Liver (tissue), 9 donors: ENCODE measurements around the gene CDT1. TPM values are rescaled to one million over a fixed set of nuclear protein-coding genes. Genes with fewer than 3 reads are reported as not detected.

Source experiments
- DNase-seq: peaks from one replicate; pipeline ENCODE4 v3.0.0-alpha.2; 2017; ENCODE audit warnings: low spot score
- H3K27ac ChIP-seq, 2 donors: one replicate each; pipeline ENCODE4 v1.7.0; 2013; ENCODE audit warnings: inconsistent platforms in 2 of 2, low read length in 2 of 2, control low read depth in 1 of 2, low read depth in 1 of 2, mild to moderate bottlenecking in 1 of 2
- H3K27me3 ChIP-seq, 4 donors: one replicate each; pipeline versions ENCODE4 v1.6.1 to v1.7.0; 2013; ENCODE audit warnings: low read length in 3 of 4, inconsistent platforms in 1 of 4, mild to moderate bottlenecking in 1 of 4, moderate library complexity in 1 of 4; ENCODE audit not compliant: control insufficient read depth in 4 of 4, insufficient read depth in 4 of 4
- H3K36me3 ChIP-seq, 4 donors: one replicate each; pipeline versions ENCODE4 v1.6.1 to v1.7.0; 2013; ENCODE audit warnings: low read length in 3 of 4, mild to moderate bottlenecking in 3 of 4, low read depth in 1 of 4, moderate library complexity in 1 of 4; ENCODE audit not compliant: control insufficient read depth in 4 of 4, insufficient read depth in 3 of 4
- H3K4me1 ChIP-seq, 4 donors: one replicate each; pipeline versions ENCODE4 v1.6.1 to v1.7.0; 2013; ENCODE audit warnings: low read length in 3 of 4, mild to moderate bottlenecking in 3 of 4, moderate library complexity in 1 of 4; ENCODE audit not compliant: control insufficient read depth in 4 of 4, insufficient read depth in 4 of 4
- H3K4me3 ChIP-seq, 3 donors: one replicate each; pipeline versions ENCODE4 v1.6.1 to v1.7.0; 2013; ENCODE audit warnings: low read length in 3 of 3, control low read depth in 1 of 3, low read depth in 1 of 3, mild to moderate bottlenecking in 1 of 3
- H3K9ac ChIP-seq, 2 donors: one replicate each; pipeline ENCODE4 v1.7.0; 2013; ENCODE audit warnings: low read length in 2 of 2, mild to moderate bottlenecking in 2 of 2, moderate library complexity in 2 of 2, control low read depth in 1 of 2, low read depth in 1 of 2
- H3K9me3 ChIP-seq, 4 donors: one replicate each; pipeline versions ENCODE4 v1.6.1 to v1.7.0; 2013; ENCODE audit warnings: low read length in 3 of 4; ENCODE audit not compliant: control insufficient read depth in 4 of 4
- FOXA1 ChIP-seq: IDR thresholded peaks from 2 replicates; pipeline ENCODE4 v1.6.1; 2016; ENCODE audit warnings: antibody characterized with exemption
- GABPA ChIP-seq, 2 donors: IDR thresholded peaks in 1 of 2; conservative IDR thresholded peaks in 1 of 2; 2 replicates each; pipeline ENCODE4 v1.6.1; 2016; ENCODE audit warnings: antibody characterized with exemption in 2 of 2, mild to moderate bottlenecking in 1 of 2, moderate library complexity in 1 of 2
- HNF4A ChIP-seq, 2 donors: conservative IDR thresholded peaks; 2 replicates each; pipeline ENCODE4 v1.6.1; 2016; ENCODE audit warnings: antibody characterized with exemption in 2 of 2, mild to moderate bottlenecking in 2 of 2
- HNF4G ChIP-seq: IDR thresholded peaks from 2 replicates; pipeline ENCODE4 v1.6.1; 2016; ENCODE audit warnings: antibody characterized with exemption
- NR2F2 ChIP-seq: IDR thresholded peaks from 2 replicates; pipeline ENCODE4 v1.6.1; 2016; ENCODE audit warnings: antibody characterized with exemption
- RAD21 ChIP-seq, 2 donors: IDR thresholded peaks; 2 replicates each; pipeline ENCODE4 v1.6.1; 2016; ENCODE audit warnings: antibody characterized with exemption in 2 of 2, mild to moderate bottlenecking in 2 of 2
- RXRA ChIP-seq, 2 donors: IDR thresholded peaks; 2 replicates each; pipeline ENCODE4 v1.6.1; 2017 to 2018; ENCODE audit warnings: antibody characterized with exemption in 2 of 2, mild to moderate bottlenecking in 1 of 2
- SP1 ChIP-seq: IDR thresholded peaks from 2 replicates; pipeline ENCODE4 v1.6.1; 2018; ENCODE audit warnings: antibody characterized with exemption, mild to moderate bottlenecking
- YY1 ChIP-seq: IDR thresholded peaks from 2 replicates; pipeline ENCODE4 v1.6.1; 2016; ENCODE audit warnings: antibody characterized with exemption, mild to moderate bottlenecking
- WGBS: extraction: QIAGEN DNeasy Blood & Tissue Kit; methylation state at CpG from one replicate; pipeline ENCODE4 v1.1.7; 2013; 5-methylcytosine and 5-hydroxymethylcytosine counted together
- polyA plus RNA-seq, 2 donors: library from polyadenylated mRNA; stranded (reverse) in 1 of 2; unstranded in 1 of 2; fragments of 200-250 nt in 1 of 2; fragments of >200 nt in 1 of 2; fragmentation: Nextera tagmentation in 1 of 2; extraction: Ambion mirVana in 1 of 2; gene quantifications; one replicate each; pipeline versions ENCODE4 v1.2.1 to v1.2.3, GENCODE V29; 2013 to 2015
- total RNA-seq, 2 donors: library from RNA; depleted of rRNA; stranded (reverse); fragments of >200 nt; gene quantifications; one replicate each; pipeline ENCODE4 v1.2.3, GENCODE V29; 2014
- TF ChIP-seq, protein P1 (sequence below): IDR thresholded peaks from 2 replicates; pipeline ENCODE4 v1.6.1; 2016; ENCODE audit warnings: antibody characterized with exemption
- TF ChIP-seq, protein P2 (sequence below): IDR thresholded peaks from 2 replicates; pipeline ENCODE4 v1.6.1; 2016; ENCODE audit warnings: antibody characterized with exemption, mild to moderate bottlenecking
- TF ChIP-seq, protein P3 (sequence below): IDR thresholded peaks from 2 replicates; pipeline ENCODE4 v1.6.1; 2016; ENCODE audit warnings: antibody characterized with exemption
- TF ChIP-seq, protein P4 (sequence below): IDR thresholded peaks from 2 replicates; pipeline ENCODE4 v1.6.1; 2016; ENCODE audit warnings: antibody characterized with exemption
- donor health status: healthy.
- donor health status: healthy.
- donor health status: healthy.
- donor health status: healthy.
- donor health status: healthy.

The CDT1 gene
- total and polyA plus RNA-seq, 4 donors, result 0.08 to 37.6 (median 0.93) TPM

DNA sequence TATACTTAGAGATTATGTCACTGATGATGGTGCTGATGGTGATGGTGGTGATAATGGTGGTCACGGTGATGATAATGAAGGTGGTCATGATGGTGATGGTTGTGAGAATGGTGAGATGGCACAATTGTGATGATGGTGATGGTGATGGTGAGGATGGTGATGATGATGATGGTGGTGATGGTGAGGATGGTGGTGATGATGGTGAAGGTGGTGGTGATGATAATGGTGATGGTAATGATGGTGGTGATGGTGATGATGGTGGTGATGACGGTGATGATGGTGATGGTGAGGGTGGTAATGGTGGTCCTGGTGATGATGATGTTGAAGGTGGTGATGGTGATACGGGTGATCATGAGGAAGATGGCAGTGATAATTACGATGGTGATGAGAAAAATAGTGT lies 5.5 kb upstream of the CDT1 start (continued):
- TF ChIP-seq, protein P1, sequence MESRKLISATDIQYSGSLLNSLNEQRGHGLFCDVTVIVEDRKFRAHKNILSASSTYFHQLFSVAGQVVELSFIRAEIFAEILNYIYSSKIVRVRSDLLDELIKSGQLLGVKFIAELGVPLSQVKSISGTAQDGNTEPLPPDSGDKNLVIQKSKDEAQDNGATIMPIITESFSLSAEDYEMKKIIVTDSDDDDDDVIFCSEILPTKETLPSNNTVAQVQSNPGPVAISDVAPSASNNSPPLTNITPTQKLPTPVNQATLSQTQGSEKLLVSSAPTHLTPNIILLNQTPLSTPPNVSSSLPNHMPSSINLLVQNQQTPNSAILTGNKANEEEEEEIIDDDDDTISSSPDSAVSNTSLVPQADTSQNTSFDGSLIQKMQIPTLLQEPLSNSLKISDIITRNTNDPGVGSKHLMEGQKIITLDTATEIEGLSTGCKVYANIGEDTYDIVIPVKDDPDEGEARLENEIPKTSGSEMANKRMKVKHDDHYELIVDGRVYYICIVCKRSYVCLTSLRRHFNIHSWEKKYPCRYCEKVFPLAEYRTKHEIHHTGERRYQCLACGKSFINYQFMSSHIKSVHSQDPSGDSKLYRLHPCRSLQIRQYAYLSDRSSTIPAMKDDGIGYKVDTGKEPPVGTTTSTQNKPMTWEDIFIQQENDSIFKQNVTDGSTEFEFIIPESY, result no peak
- no peak for TF ChIP-seq YY1

DNA sequence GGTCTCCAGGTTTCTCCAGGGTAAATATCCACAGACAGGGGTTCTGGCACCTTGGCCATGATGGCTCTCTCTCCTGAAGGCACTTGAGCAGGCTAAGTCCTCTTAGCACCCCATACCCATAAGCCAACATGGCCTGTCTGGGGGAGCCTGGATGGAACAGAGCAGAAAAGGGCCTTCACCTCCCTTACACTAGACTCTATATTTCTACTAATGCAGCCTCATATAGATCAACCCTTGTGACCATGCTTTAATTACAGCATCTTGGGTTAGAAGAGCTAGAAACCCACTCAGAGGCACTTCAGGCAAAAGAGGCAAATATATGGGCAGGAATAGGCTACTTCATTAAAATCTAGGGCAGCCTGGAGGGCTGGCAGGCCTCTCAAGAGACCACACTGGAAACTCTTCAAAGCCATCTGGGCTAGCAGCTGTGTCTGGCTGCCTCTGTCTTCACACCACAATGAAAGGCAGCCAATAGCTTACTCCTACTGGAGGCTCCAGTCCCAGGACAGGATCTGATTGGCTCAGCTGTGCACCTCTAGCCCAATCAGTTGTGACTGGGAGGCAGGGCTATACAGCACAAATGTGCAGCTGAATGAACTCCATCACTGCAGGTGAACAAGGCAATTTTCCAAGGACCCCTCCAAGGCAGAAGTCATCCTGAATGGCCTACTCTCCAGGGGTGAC lies 4.7 kb upstream of the CDT1 start:
- Histone ChIP-seq H3K4me1 (peaks cover 0 to 11% (median 3%) of the 10 kb centered on the region in 4 donors), H3K36me3 (no peaks in the 10 kb centered on the region), H3K9ac (no peak overlapping the region), H3K9me3 (no peaks in the 10 kb centered on the region), H3K4me3 (no peak overlapping the region), H3K27me3 (no peaks in the 10 kb centered on the region), H3K27ac (no peak overlapping the region)
- TF ChIP-seq FOXA1, result no peak
- TF ChIP-seq RXRA (IDR thresholded peaks at IDR 0.05), result no peak
- TF ChIP-seq, protein P2, sequence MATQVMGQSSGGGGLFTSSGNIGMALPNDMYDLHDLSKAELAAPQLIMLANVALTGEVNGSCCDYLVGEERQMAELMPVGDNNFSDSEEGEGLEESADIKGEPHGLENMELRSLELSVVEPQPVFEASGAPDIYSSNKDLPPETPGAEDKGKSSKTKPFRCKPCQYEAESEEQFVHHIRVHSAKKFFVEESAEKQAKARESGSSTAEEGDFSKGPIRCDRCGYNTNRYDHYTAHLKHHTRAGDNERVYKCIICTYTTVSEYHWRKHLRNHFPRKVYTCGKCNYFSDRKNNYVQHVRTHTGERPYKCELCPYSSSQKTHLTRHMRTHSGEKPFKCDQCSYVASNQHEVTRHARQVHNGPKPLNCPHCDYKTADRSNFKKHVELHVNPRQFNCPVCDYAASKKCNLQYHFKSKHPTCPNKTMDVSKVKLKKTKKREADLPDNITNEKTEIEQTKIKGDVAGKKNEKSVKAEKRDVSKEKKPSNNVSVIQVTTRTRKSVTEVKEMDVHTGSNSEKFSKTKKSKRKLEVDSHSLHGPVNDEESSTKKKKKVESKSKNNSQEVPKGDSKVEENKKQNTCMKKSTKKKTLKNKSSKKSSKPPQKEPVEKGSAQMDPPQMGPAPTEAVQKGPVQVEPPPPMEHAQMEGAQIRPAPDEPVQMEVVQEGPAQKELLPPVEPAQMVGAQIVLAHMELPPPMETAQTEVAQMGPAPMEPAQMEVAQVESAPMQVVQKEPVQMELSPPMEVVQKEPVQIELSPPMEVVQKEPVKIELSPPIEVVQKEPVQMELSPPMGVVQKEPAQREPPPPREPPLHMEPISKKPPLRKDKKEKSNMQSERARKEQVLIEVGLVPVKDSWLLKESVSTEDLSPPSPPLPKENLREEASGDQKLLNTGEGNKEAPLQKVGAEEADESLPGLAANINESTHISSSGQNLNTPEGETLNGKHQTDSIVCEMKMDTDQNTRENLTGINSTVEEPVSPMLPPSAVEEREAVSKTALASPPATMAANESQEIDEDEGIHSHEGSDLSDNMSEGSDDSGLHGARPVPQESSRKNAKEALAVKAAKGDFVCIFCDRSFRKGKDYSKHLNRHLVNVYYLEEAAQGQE, result no peak
- no peak for TF ChIP-seq HNF4G
- no peak for TF ChIP-seq YY1
- TF ChIP-seq GABPA (IDR thresholded peaks at IDR 0.05 in 1 of 2, conservative IDR thresholded peaks at IDR 0.05 in 1 of 2), result no peak
- TF ChIP-seq, protein P3, sequence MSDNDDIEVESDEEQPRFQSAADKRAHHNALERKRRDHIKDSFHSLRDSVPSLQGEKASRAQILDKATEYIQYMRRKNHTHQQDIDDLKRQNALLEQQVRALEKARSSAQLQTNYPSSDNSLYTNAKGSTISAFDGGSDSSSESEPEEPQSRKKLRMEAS, result no peak
- TF ChIP-seq, protein P4, sequence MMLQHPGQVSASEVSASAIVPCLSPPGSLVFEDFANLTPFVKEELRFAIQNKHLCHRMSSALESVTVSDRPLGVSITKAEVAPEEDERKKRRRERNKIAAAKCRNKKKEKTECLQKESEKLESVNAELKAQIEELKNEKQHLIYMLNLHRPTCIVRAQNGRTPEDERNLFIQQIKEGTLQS, result no peak
- TF ChIP-seq NR2F2, result no peak
- no peak for TF ChIP-seq HNF4A (conservative IDR thresholded peaks at IDR 0.05)
- TF ChIP-seq RAD21 (IDR thresholded peaks at IDR 0.05), result no peak
- DNase-seq, result no peak

DNA sequence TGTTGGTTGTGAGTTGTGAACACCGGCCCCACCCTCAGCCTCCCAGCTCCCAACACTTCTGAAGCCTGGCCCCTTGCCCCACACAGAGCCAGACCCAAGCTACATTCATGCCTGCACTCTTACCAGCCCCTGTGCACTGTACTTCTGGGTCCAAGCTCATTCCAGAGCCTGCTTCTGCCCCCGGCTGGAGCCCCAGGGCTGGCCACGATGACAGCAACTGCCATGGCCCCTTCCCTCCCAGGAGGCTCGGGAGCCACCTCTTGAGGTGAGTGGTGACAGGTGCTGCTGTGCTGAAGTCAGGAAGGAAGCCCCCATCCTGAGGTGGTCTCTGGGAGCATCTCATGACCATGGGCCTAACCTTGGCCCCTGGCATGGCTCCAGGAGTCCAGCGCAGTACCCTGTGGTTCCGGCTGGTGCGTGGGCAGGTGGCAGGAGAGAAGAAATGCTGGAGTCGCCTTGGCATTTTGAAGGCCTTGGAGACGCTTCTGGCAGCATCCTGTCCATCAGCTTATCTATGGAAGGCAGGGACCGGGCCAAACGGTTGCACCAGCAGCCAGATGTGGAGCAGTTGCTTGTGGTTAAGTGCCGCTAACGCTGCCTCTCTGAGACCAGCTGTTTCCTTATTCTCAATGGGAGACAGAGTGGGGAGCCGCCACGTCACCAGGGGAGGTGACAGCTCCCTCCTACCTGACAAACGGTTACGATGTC lies 3.9 kb upstream of the CDT1 start:
- H3K27ac ChIP-seq, result no peak overlapping the region
- H3K9ac ChIP-seq, result no peak overlapping the region
- H3K4me3 ChIP-seq, result no peak overlapping the region
- H3K36me3 ChIP-seq, result no peaks in the 10 kb centered on the region
- H3K27me3 ChIP-seq, result no peaks in the 10 kb centered on the region
- peaks cover 5 to 18% (median 10%) of the 10 kb centered on the region in 4 donors for H3K4me1 ChIP-seq
- no peaks in the 10 kb centered on the region for H3K9me3 ChIP-seq
- DNase-seq, result peak; percentile 59
- TF ChIP-seq HNF4A (conservative IDR thresholded peaks at IDR 0.05) (no peak), SP1 (no peak)
- WGBS, result 89% methylated on average over 17 of the region's 17 CpGs
